HEK293 (cell line): ENCODE results near the gene BCAP31.

ENCODE experiments used
- CTCF ChIA-PET: fragments of 350-600 bp; formaldehyde crosslinking; extraction: SDS; loops from one replicate; lab custom pipeline; 2021; ENCODE audit warnings: antibody characterized with exemption; lab: Yijun Ruan, JAX
- POLR2A ChIA-PET: fragments of 300-600 bp; formaldehyde crosslinking; extraction: SDS; loops from one replicate; lab custom pipeline; 2020; ENCODE audit warnings: antibody characterized with exemption, inconsistent platforms; lab: Yijun Ruan, JAX
- H3K27ac ChIP-seq: fragments of 200-500 bp; sonication (Bioruptor generic); 2 replicates; pipeline ENCODE4 v1.5.1; 2014; ENCODE audit warnings: low read depth, low read length, control low read depth, inconsistent platforms; ENCODE audit errors: extremely low read depth
- H3K36me3 ChIP-seq, 2 experiments: fragments of 200-500 bp in 1 of 2; sonication (Bioruptor generic) in 1 of 2; 1 replicate in 1 of 2; 2 replicates in 1 of 2; pipeline ENCODE4 v1.5.1; 2014 to 2017; ENCODE audit warnings: inconsistent platforms in 2 of 2, low read length in 2 of 2; ENCODE audit not compliant: control insufficient read depth in 2 of 2, insufficient read depth in 1 of 2
- H3K4me1 ChIP-seq: fragments of 200-500 bp; sonication (Bioruptor generic); 2 replicates; pipeline ENCODE4 v1.5.1; 2014; ENCODE audit warnings: mild to moderate bottlenecking, low read length, inconsistent platforms; ENCODE audit not compliant: control insufficient read depth, insufficient read depth
- H3K4me3 ChIP-seq: 2 replicates; pipeline ENCODE4 v1.5.1; 2011; ENCODE audit warnings: low read depth, mild to moderate bottlenecking, control low read depth, low read length, moderate library complexity
- H3K9me3 ChIP-seq: fragments of 200-500 bp; sonication (Bioruptor generic); 2 replicates; pipeline ENCODE4 v1.5.1; 2014; ENCODE audit warnings: low read depth, low read length, inconsistent platforms; ENCODE audit not compliant: control insufficient read depth, insufficient read depth
- ATF2 ChIP-seq: fragments of 450-650 bp; formaldehyde crosslinking; IDR thresholded peaks from 2 replicates; pipeline ENCODE4 v1.5.1; 2016; ENCODE audit warnings: missing biosample characterization, missing genetic modification characterization, low read depth
- GLIS1 ChIP-seq: fragments of 450-650 bp; formaldehyde crosslinking; IDR thresholded peaks from 2 replicates; pipeline ENCODE4 v1.5.1; 2016; ENCODE audit warnings: missing biosample characterization, missing genetic modification characterization
- HIC1 ChIP-seq: fragments of 450-650 bp; formaldehyde crosslinking; IDR thresholded peaks from 2 replicates; pipeline ENCODE4 v1.5.1; 2016; ENCODE audit warnings: missing biosample characterization, missing genetic modification characterization
- KLF1 ChIP-seq: fragments of 450-650 bp; formaldehyde crosslinking; IDR thresholded peaks from 2 replicates; pipeline ENCODE4 v1.5.1; 2016; ENCODE audit warnings: missing biosample characterization, missing genetic modification characterization
- MEIS1 ChIP-seq: sonication (generic); formaldehyde crosslinking; IDR thresholded peaks from 2 replicates; pipeline ENCODE4 v1.8.1; 2022; ENCODE audit warnings: missing genetic modification reagents, mild to moderate bottlenecking, borderline replicate concordance
- OSR2 ChIP-seq: fragments of 450-650 bp; formaldehyde crosslinking; IDR thresholded peaks from 2 replicates; pipeline ENCODE4 v1.5.1; 2016; ENCODE audit warnings: missing biosample characterization, missing genetic modification characterization
- PRDM6 ChIP-seq: fragments of 450-650 bp; formaldehyde crosslinking; IDR thresholded peaks from 2 replicates; pipeline ENCODE4 v1.5.1; 2017; ENCODE audit warnings: missing biosample characterization, missing genetic modification characterization
- SP2 ChIP-seq: fragments of 450-650 bp; formaldehyde crosslinking; IDR thresholded peaks from 2 replicates; pipeline ENCODE4 v1.5.1; 2016; ENCODE audit warnings: missing biosample characterization, missing genetic modification characterization
- ZBTB7A ChIP-seq: fragments of 450-650 bp; formaldehyde crosslinking; IDR thresholded peaks from 2 replicates; pipeline ENCODE4 v1.5.1; 2016; ENCODE audit warnings: low read depth, missing biosample characterization, missing genetic modification characterization
- ZNF138 ChIP-seq: fragments of 450-650 bp; formaldehyde crosslinking; IDR thresholded peaks from 2 replicates; pipeline ENCODE4 v1.5.1; 2016; ENCODE audit warnings: missing biosample characterization, missing genetic modification characterization, borderline replicate concordance
- ZNF157 ChIP-seq: fragments of 450-650 bp; formaldehyde crosslinking; IDR thresholded peaks from 2 replicates; pipeline ENCODE4 v1.5.1; 2016; ENCODE audit warnings: missing biosample characterization, missing genetic modification characterization
- ZNF221 ChIP-seq: fragments of 450-650 bp; formaldehyde crosslinking; IDR thresholded peaks from 2 replicates; pipeline ENCODE4 v1.5.1; 2017; ENCODE audit warnings: missing biosample characterization, missing genetic modification characterization, borderline replicate concordance
- ZNF266 ChIP-seq: fragments of 450-650 bp; formaldehyde crosslinking; IDR thresholded peaks from 2 replicates; pipeline ENCODE4 v1.5.1; 2016; ENCODE audit warnings: missing biosample characterization, missing genetic modification characterization, low read depth
- ZNF280D ChIP-seq: fragments of 450-650 bp; formaldehyde crosslinking; IDR thresholded peaks from 2 replicates; pipeline ENCODE4 v1.5.1; 2016; ENCODE audit warnings: missing biosample characterization, missing genetic modification characterization
- ZNF292 ChIP-seq: fragments of 450-650 bp; formaldehyde crosslinking; IDR thresholded peaks from 2 replicates; pipeline ENCODE4 v1.5.1; 2016; ENCODE audit warnings: low read depth, missing biosample characterization, missing genetic modification characterization, borderline replicate concordance
- ZNF362 ChIP-seq: fragments of 450-650 bp; formaldehyde crosslinking; IDR thresholded peaks from 2 replicates; pipeline ENCODE4 v1.5.1; 2016; ENCODE audit warnings: missing biosample characterization, missing genetic modification characterization
- ZNF391 ChIP-seq: fragments of 450-650 bp; formaldehyde crosslinking; IDR thresholded peaks from 2 replicates; pipeline ENCODE4 v1.5.1; 2016; ENCODE audit warnings: low read depth, missing biosample characterization, missing genetic modification characterization, borderline replicate concordance
- ZNF510 ChIP-seq: fragments of 450-650 bp; formaldehyde crosslinking; IDR thresholded peaks from 2 replicates; pipeline ENCODE4 v1.5.1; 2018; ENCODE audit warnings: mild to moderate bottlenecking, missing genetic modification characterization, missing biosample characterization; ENCODE audit not compliant: insufficient replicate concordance
- ZNF561 ChIP-seq: fragments of 450-650 bp; IDR thresholded peaks from 2 replicates; pipeline ENCODE4 v1.5.1; 2018; ENCODE audit warnings: missing biosample characterization, missing genetic modification characterization, borderline replicate concordance
- ZNF792 ChIP-seq: fragments of 450-650 bp; formaldehyde crosslinking; IDR thresholded peaks from 2 replicates; pipeline ENCODE4 v1.5.1; 2016; ENCODE audit warnings: missing biosample characterization, missing genetic modification characterization

Gene BCAP31

GRCh38 chrX:153669174-153669890 lies 54.9 kb downstream of the BCAP31 start (continued):
- TF ChIP-seq ZNF221 (tag by site-specific recombination) = no peak
- TF ChIP-seq ZNF138 (tag by site-specific recombination) = no peak
- no peak for TF ChIP-seq ZBTB7A (tag by site-specific recombination)
- peak; percentile 31; the same call in 1 of the 2 replicates for TF ChIP-seq GLIS1 (tag by site-specific recombination)
- TF ChIP-seq, all 188 proteins: peak for 12

- CTCF ChIA-PET = interaction anchor here (0.6 to 5.2 kb wide), 51 partner anchors 7 to 743 kb away, joined by 3 to 63 read pairs (median 6); partner anchors contain the start of genes ARHGAP4, DUSP9 and SLC6A8
- POLR2A ChIA-PET = interaction anchor here (0.5 to 1.8 kb wide), 4 partner anchors 19 to 112 kb away, joined by 3 to 5 read pairs (median 4); no protein-coding TSS in a partner anchor
- Histone ChIP-seq H3K9me3 (no peaks in the 10 kb centered on the region), H3K4me3 (no peak overlapping the region), H3K27ac (no peak overlapping the region), H3K4me1 (no peaks in the 10 kb centered on the region), H3K36me3 (no peaks in the 10 kb centered on the region)
- TF ChIP-seq ZNF792 (tag by site-specific recombination) = no peak
- no peak for TF ChIP-seq ATF2 (tag by site-specific recombination)
- TF ChIP-seq ZNF157 (tag by site-specific recombination) = no peak
- TF ChIP-seq PRDM6 = no peak
- no peak for TF ChIP-seq ZNF280D (tag by site-specific recombination)
- no peak for TF ChIP-seq ZNF362 (tag by site-specific recombination)
- no peak for TF ChIP-seq KLF1
- no peak for TF ChIP-seq OSR2
- TF ChIP-seq MEIS1 (CRISPR knock-in tag) = no peak
- no peak for TF ChIP-seq ZNF292 (tag by site-specific recombination)
- TF ChIP-seq ZNF510 (tag by site-specific recombination) = no peak
- TF ChIP-seq ZNF266 (tag by site-specific recombination) = no peak
- TF ChIP-seq HIC1 (tag by site-specific recombination) = no peak
- no peak for TF ChIP-seq ZNF391 (tag by site-specific recombination)
- no peak for TF ChIP-seq SP2
- TF ChIP-seq ZNF561 = no peak
Measured at GRCh38 chrX:153668423-153669173, 55.6 kb downstream of the BCAP31 start.
